K562 (cell line): Measurements from ENCODE around the gene ABCA1. TPM values are rescaled to one million over a fixed set of nuclear protein-coding genes. Genes with fewer than 3 reads are reported as not detected.

Experiments used
- ATAC-seq: fragments of 200-7000 bp; cut with Tn5 transposase; 3 replicates; pipeline ENCODE4 v1.9.1; 2020; ENCODE audit warnings: moderate library complexity
- BruUV-seq: library from RNA; stranded (reverse); fragments of 400-500 nt; replicated peaks from 2 replicates; lab custom pipeline; 2021; lab: Mats Ljungman, UMichigan
- CTCF ChIA-PET: fragments of 300-600 bp; formaldehyde crosslinking; extraction: SDS; loops from one replicate; lab custom pipeline; 2021; ENCODE audit warnings: low intra/inter-chr PET ratio; lab: Yijun Ruan, JAX
- POLR2A ChIA-PET: fragments of 300-600, 350-650 bp; sonication (Branson Sonifier 250); formaldehyde crosslinking; extraction: SDS; loops from one replicate; lab custom pipeline; 2021; ENCODE audit warnings: antibody characterized with exemption, inconsistent platforms; lab: Yijun Ruan, JAX
- DNase-seq, 4 experiments: peaks; one replicate each; pipeline versions ENCODE4 v3.0.0 to v3.0.0-alpha.2; 2011 to 2018; ENCODE audit warnings: low spot score in 3 of 4, mixed read lengths in 3 of 4; ENCODE audit errors: extremely low read depth in 1 of 4
- FAIRE-seq: peaks from 2 replicates; lab custom pipeline; 2011; peaks lifted over from hg19 to GRCh38; lab: Jason Lieb, UNC
- H2AFZ ChIP-seq: 2 replicates; pipeline ENCODE4 v1.6.0; 2011; ENCODE audit warnings: low read depth, low read length, control low read depth, inconsistent platforms
- H3K27ac ChIP-seq: fragments of 200-600 bp; 3 replicates; pipeline ENCODE4 v1.8.0; 2011; ENCODE audit warnings: low read depth, mild to moderate bottlenecking, control low read depth, inconsistent platforms, low read length, moderate library complexity, mixed read lengths; ENCODE audit errors: extremely low read depth
- H3K27me3 ChIP-seq, 2 experiments: fragments of 300-600 bp in 1 of 2; 2 replicates in 1 of 2; 3 replicates in 1 of 2; pipeline versions ENCODE4 v1.6.0 to v1.8.0; 2011; ENCODE audit warnings: inconsistent platforms in 2 of 2, low read length in 2 of 2, mild to moderate bottlenecking in 1 of 2, mixed read lengths in 1 of 2, moderate library complexity in 1 of 2; ENCODE audit not compliant: control insufficient read depth in 2 of 2, insufficient read depth in 2 of 2
- H3K36me3 ChIP-seq: fragments of 300-600 bp; 3 replicates; pipeline ENCODE4 v1.8.0; 2011; ENCODE audit warnings: mild to moderate bottlenecking, low read length, inconsistent platforms; ENCODE audit not compliant: control insufficient read depth, insufficient read depth
- H3K4me1 ChIP-seq, 2 experiments: fragments of 200-600 bp in 1 of 2; replicated peaks in 1 of 2; 2 replicates in 1 of 2; 3 replicates in 1 of 2; pipeline versions ENCODE4 v1.5.1 to v1.8.0; 2011; ENCODE audit warnings: inconsistent platforms in 2 of 2, low read length in 2 of 2, mild to moderate bottlenecking in 1 of 2, mixed read lengths in 1 of 2, moderate library complexity in 1 of 2; ENCODE audit not compliant: control insufficient read depth in 2 of 2, insufficient read depth in 2 of 2
- H3K4me2 ChIP-seq: 2 replicates; pipeline ENCODE4 v1.6.1; 2011; ENCODE audit warnings: low read length, control low read depth, inconsistent platforms, mixed read lengths; ENCODE audit not compliant: insufficient read depth
- H3K4me3 ChIP-seq: fragments of 200-600 bp; sonication (generic), shearing (Covaris generic); 2 replicates; pipeline ENCODE4 v1.5.1; 2016; ENCODE audit warnings: control low read depth, inconsistent platforms
- H3K79me2 ChIP-seq: fragments of 200-600 bp; 3 replicates; pipeline ENCODE4 v1.8.0; 2011; ENCODE audit warnings: low read length, inconsistent platforms; ENCODE audit not compliant: control insufficient read depth, insufficient read depth
- H3K9ac ChIP-seq, 2 experiments: 2 replicates each; pipeline versions ENCODE4 v1.6.0 to v1.6.1; 2011; ENCODE audit warnings: low read depth in 2 of 2, low read length in 2 of 2, control low read depth in 1 of 2, inconsistent platforms in 1 of 2, mild to moderate bottlenecking in 1 of 2, mixed read lengths in 1 of 2; ENCODE audit not compliant: insufficient read depth in 1 of 2
- H3K9me1 ChIP-seq: one replicate; pipeline ENCODE4 v1.6.0; 2011; ENCODE audit warnings: inconsistent platforms, mild to moderate bottlenecking, low read length, moderate library complexity; ENCODE audit not compliant: control insufficient read depth, insufficient read depth
- H3K9me3 ChIP-seq: replicated peaks from 2 replicates; pipeline ENCODE4 v1.5.1; 2011; ENCODE audit warnings: low read depth, low read length, inconsistent platforms; ENCODE audit not compliant: control insufficient read depth, insufficient read depth
- H4K20me1 ChIP-seq: replicated peaks from 2 replicates; pipeline ENCODE4 v1.6.1; 2011; ENCODE audit warnings: low read length, inconsistent platforms, mixed read lengths; ENCODE audit not compliant: control insufficient read depth, insufficient read depth
- BRF1 ChIP-seq: IDR thresholded peaks from 3 replicates; pipeline ENCODE4 v1.6.1; 2011; ENCODE audit warnings: borderline replicate concordance, mild to moderate bottlenecking; ENCODE audit not compliant: insufficient read length; ENCODE audit errors: extremely low read depth
- CHCHD3 ChIP-seq: fragments of 250-450 bp; sonication (Bioruptor Pico); IDR thresholded peaks from 2 replicates; pipeline ENCODE4 v2.1.2; 2022; ENCODE audit warnings: mild to moderate bottlenecking
- DMBX1 ChIP-seq: fragments of 250-450 bp; sonication (Bioruptor Pico); IDR thresholded peaks from 2 replicates; pipeline ENCODE4 v1.8.0; 2022; ENCODE audit warnings: inconsistent platforms, mild to moderate bottlenecking, moderate library complexity, borderline replicate concordance
- GABPB1 ChIP-seq: sonication (generic); formaldehyde crosslinking; IDR thresholded peaks from 2 replicates; pipeline ENCODE4 v1.8.0; 2022; ENCODE audit warnings: mild to moderate bottlenecking, missing genetic modification reagents
- HNRNPLL ChIP-seq: fragments of 200-400 bp; formaldehyde crosslinking; IDR thresholded peaks from 2 replicates; pipeline ENCODE4 v1.6.1; 2017; ENCODE audit warnings: low read length, low read depth, mild to moderate bottlenecking; ENCODE audit not compliant: poor library complexity, severe bottlenecking
- KAT7 ChIP-seq: sonication (generic); formaldehyde crosslinking; IDR thresholded peaks from 2 replicates; pipeline ENCODE4 v1.8.0; 2022; ENCODE audit warnings: missing genetic modification reagents, mild to moderate bottlenecking, borderline replicate concordance
- MED1 ChIP-seq: sonication (generic); formaldehyde crosslinking; IDR thresholded peaks from 2 replicates; pipeline ENCODE4 v1.8.1; 2023; ENCODE audit warnings: missing genetic modification reagents, borderline replicate concordance
- PCBP1 ChIP-seq: fragments of 200-400 bp; formaldehyde crosslinking; IDR thresholded peaks from 2 replicates; pipeline ENCODE4 v1.6.1; 2018; ENCODE audit warnings: mild to moderate bottlenecking, low read depth, low read length; ENCODE audit not compliant: poor library complexity, severe bottlenecking
- POLR2G ChIP-seq: fragments of 200-400 bp; formaldehyde crosslinking; IDR thresholded peaks from 2 replicates; pipeline ENCODE4 v1.6.1; 2017; ENCODE audit warnings: low read depth, mild to moderate bottlenecking, antibody characterized with exemption, low read length, moderate library complexity
- RUNX1 ChIP-seq: sonication (generic); IDR thresholded peaks from 2 replicates; pipeline ENCODE4 v1.6.1; 2016; ENCODE audit warnings: antibody characterized with exemption, low read depth
- ZNF239 ChIP-seq: fragments of 250-450 bp; sonication (Bioruptor Pico); IDR thresholded peaks from 2 replicates; pipeline ENCODE4 v1.4.0; 2020; ENCODE audit warnings: mild to moderate bottlenecking
- ZNF277 ChIP-seq: fragments of 250-450 bp; sonication (Bioruptor Pico); IDR thresholded peaks from 2 replicates; pipeline ENCODE4 v1.8.0; 2022; ENCODE audit warnings: inconsistent platforms, mild to moderate bottlenecking, moderate library complexity, borderline replicate concordance
- ZNF592 ChIP-seq: fragments of 450-650 bp; IDR thresholded peaks from 2 replicates; pipeline ENCODE4 v1.6.1; 2017; ENCODE audit warnings: antibody characterized with exemption, mild to moderate bottlenecking
- ZNF655 ChIP-seq: fragments of 250-450 bp; sonication (Bioruptor Pico); IDR thresholded peaks from 2 replicates; pipeline ENCODE4 v1.5.0; 2021
- in situ Hi-C: fragments of 300-500 bp; cut with MboI; formaldehyde crosslinking; loops from 4 replicates; pipeline ENCODE4 v1.15.0; 2018; ENCODE audit warnings: inconsistent platforms, mixed read lengths
- intact Hi-C: fragments of 100-400 bp; cut with micrococcal nuclease; formaldehyde crosslinking; loops from 2 replicates; pipeline ENCODE4 v1.14.2; 2022
- polyA plus RNA-seq, 8 experiments: library from polyadenylated mRNA; depleted of rRNA in 4 of 8; stranded (reverse) in 5 of 8; unstranded in 3 of 8; fragments of >200 nt; fragmentation: Nextera tagmentation in 2 of 8; fragmentation: Illumina TruSeq in 1 of 8; extraction: Ambion mirVana in 2 of 8; extraction: Trizol in 1 of 8; gene quantifications; 2 replicates each; pipeline versions ENCODE4 v1.2.1 to v1.2.3, GENCODE V29; 2011 to 2014; ENCODE audit warnings: inconsistent platforms in 1 of 8, missing spikeins in 1 of 8
- total RNA-seq, 7 experiments: library from RNA; depleted of rRNA in 6 of 7; stranded (reverse); fragments of >200 nt in 6 of 7; fragmentation: Illumina TruSeq in 2 of 7; extraction: Trizol in 2 of 7; gene quantifications; 2 replicates each; pipeline versions ENCODE4 v1.2.1 to v1.2.3, GENCODE V29; 2011 to 2021; ENCODE audit warnings: low replicate concordance in 1 of 7

ABCA1 gene
- total and polyA plus RNA-seq, 9 of the 15 experiments (the other 6 are each of a cell fraction or from before 2014, with no cell fraction given), result under 0.01 to 0.18 (median 0.02) TPM; not detected in 5

- Histone ChIP-seq H3K9ac (no peak overlapping the region), H3K27me3 (peaks cover 11 to 19% of the 10 kb centered on the region in 2 experiments; a peak in 4 of 5 replicates), H3K4me2 (no peak overlapping the region), H3K9me3 (no peaks in the 10 kb centered on the region), H3K9me1 (no peaks in the 10 kb centered on the region), H3K27ac (no peak overlapping the region), H2AFZ (no peak overlapping the region), H3K36me3 (no peaks in the 10 kb centered on the region), H3K4me3 (no peak overlapping the region), H3K4me1 (no peaks in the 10 kb centered on the region), H3K79me2 (no peaks in the 10 kb centered on the region), H4K20me1 (no peaks in the 10 kb centered on the region)
- BruUV-seq, result no TSS peak
- no peak for FAIRE-seq
- in situ Hi-C loops, result no loop called here
- ATAC-seq, result no peak
- CTCF ChIA-PET, result no interaction called here
- intact Hi-C loops, result no loop called here
- no peak for DNase-seq
- POLR2A ChIA-PET, result interaction anchor here (1.1 kb wide), 1 partner anchor 9 kb away, joined by 4 read pairs; no protein-coding TSS in a partner anchor
- no peak for TF ChIP-seq ZNF277 (CRISPR knock-in tag)
- TF ChIP-seq PCBP1, result no peak
- no peak for TF ChIP-seq GABPB1 (CRISPR knock-in tag)
- no peak for TF ChIP-seq DMBX1 (CRISPR knock-in tag)
- TF ChIP-seq RUNX1, result no peak
- TF ChIP-seq ZNF239, result no peak
- TF ChIP-seq ZNF592, result no peak
- no peak for TF ChIP-seq KAT7 (CRISPR knock-in tag)
- TF ChIP-seq CHCHD3 (CRISPR knock-in tag), result no peak
- no peak for TF ChIP-seq ZNF655
- TF ChIP-seq HNRNPLL, result no peak
- no peak for TF ChIP-seq MED1 (CRISPR knock-in tag)
- no peak for TF ChIP-seq BRF1
- no peak for TF ChIP-seq POLR2G
These were observed 74.3 kb downstream of the ABCA1 start for GRCh38 chr9:104853683-104854082.
